GM18907 (cell line): ENCODE data around the gene DISP3.

Source experiments
- ATAC-seq: cut with Tn5 transposase; IDR thresholded peaks from one replicate; pipeline ENCODE4 v1.9.1; 2021; ENCODE audit warnings: mild to moderate bottlenecking, moderate library complexity; ENCODE audit not compliant: unreplicated experiment

The DISP3 gene

DNA sequence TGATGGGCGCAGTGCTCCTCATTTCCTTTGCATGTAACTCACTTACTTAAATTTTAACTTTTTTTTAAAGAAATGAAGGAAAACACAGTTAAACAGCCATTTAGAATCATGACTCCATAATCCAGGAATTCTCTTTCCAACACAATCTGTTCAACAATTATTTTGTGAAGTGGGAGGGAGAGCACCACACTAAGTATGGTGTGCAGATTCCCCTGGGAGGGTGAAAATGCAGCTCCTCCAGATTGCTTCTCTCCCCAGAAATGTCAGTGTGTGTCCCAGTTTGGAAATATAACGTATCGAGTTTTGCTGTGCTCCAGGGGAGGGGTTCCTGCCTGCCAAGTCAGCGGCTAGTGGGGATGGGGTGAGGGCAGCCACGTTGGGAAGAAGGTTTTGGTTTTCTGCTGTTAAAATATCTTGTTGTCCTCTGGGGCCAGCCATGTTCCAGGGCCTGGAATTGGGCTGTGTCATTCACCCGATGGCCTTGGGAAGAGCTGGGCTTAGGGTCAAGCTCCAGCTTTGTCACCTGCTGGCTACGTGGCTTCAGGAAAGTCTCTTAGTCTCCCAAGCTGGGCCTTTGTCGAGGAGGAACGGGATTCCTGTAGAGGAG, 17.3 kb upstream of the DISP3 start:
- no peak for ATAC-seq

DNA sequence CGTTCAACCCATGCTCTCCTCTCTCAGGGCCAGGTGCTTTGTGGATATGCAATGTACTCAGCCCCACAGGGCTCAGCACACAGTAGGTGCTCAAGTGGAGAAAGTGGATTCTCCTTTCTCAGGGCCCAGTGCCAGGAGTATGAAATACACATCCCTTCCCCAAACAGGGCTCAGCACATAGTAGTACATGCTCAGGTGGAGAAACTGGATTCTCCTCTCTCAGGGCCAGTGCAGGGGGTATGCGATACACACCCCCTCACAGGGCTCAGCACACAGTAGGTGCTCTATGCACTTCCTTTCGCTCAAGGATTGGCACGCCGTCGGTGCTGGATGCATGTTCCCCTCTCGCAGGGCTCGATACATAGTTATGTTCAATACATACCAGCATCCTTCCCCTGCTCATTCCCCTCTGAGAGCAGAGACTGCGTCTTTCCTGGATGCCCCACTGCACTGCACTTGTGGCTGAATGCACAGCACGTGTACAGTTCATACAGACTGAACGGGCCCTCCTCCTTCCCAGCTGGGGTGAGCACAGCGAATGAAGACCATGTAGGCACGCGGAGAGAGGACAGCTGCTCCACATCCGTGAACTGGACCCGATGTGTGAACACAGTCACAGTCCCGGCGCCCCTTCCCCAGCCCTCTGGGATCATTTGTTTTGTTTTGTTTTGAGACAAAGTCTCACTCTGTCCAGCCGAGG, 16.6 kb upstream of the DISP3 start:
- ATAC-seq = no peak

DNA sequence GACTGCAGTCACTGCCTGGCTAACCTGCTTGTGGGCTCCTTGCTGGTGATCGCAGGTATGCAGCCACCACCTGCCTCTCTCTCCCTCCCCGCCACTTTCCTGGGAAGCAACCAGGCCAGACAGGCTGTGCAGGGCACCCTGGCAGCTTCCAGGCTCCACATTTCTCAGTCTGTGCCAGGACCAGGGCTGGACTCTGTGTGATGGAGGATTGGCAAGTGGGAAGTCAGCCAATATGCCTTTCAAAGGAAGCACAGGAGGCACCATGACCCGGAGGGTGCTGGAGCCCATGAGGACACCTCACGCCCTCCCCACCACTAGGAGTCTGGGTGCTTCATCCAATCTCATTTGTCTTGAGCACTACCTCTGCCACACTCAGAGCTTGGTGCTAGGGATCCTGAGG, 15.8 kb upstream of the DISP3 start:
- no peak for ATAC-seq

DNA sequence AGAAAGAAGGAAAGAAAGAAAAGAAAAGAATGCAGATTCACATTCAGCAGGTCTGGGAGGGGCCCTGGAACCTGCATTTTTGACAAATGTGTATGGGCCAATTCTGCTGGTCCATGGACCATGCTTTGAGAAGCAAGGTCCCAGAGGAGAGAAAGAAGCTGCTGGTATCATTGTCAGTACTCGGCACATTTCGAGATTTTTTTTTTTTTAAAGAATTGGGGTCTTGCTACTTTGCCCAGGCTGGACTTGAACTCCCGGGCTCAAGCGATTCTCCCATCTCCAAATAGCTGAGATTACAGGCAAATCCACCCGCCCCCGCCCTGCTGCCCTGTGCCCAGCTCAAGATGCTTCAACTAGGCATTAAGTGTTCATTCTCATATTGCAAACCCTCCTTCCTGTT, 13.6 kb upstream of the DISP3 start:
- no peak for ATAC-seq

DNA sequence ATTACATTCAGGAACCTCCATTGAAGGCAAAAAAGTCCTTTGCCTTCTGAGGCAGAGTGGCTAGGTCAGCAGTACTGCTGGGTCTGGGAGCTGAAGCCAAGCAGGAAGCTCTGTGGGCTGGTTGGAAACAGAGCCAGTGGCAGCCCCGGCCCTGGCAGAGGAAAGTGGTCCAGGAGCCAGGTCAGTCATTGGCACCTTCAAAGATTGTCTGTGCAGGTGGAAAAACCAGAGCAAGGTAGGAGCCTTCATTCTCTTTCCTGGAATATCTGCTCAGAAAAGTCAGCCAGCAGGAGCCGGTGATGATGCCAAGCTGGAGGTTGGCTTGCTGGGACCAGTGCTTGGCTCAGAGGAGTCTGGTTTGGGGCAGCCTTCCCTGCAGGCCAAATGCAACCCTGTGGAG, 12.5 kb upstream of the DISP3 start:
- no peak for ATAC-seq

DNA sequence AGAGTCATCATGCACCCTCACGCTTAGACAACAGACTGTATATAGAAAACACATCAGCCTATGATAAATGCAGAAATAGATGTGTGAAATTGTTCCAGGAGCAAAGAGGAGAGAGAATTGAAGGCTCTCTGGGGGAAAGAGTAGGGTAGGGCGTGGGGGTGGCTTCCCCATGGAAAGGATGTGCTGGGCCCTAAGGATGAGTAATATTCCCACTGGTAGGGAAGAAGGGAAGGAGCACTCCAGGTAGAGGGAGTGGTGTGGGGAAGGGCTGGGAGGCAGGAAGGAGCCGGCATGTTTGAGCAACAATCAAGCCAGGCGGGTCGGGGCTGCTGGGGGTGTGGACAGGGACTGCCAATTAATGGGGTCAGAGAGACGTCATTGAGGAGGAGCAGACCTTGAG, 10.1 kb upstream of the DISP3 start:
- ATAC-seq = no peak

DNA sequence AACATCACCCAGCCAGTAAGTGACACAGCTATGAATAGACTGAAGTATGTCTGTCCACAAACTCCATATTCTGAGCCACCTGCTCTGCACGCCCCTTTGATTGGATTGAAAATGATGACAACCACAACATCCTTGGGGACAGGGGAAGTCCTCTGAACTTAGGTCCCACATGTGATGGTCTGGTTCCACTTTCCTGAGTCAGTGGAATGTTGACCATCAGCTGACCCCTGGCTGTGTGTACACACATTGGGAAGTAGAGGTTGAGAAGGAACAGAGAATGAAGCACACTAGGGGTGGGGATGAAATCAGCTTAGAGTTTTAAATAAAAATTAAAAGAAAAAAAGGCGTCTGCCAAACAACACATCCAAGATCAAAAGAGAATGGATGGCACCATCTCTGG, 8.0 kb upstream of the DISP3 start:
- no peak for ATAC-seq

DNA sequence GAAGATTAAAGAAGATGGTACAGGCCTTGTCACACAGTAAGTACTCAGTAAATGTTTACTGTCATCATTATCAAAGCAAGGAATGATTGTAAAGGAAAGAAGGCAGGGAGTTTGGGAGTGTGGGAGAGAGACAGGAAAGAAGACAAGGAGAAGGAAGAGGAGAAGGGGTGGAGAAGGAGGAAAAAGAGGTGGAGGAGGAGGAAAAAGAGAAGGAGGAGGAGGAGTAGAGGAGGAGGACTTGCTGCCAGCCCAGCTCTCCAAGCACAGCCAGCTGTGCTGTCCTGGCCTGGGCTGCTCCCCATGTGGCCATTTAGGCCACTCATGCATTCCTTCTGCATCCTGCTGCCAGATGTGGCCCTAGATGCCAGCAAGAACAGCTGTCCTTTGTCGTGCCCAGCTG, 7.5 kb upstream of the DISP3 start:
- no peak for ATAC-seq

DNA sequence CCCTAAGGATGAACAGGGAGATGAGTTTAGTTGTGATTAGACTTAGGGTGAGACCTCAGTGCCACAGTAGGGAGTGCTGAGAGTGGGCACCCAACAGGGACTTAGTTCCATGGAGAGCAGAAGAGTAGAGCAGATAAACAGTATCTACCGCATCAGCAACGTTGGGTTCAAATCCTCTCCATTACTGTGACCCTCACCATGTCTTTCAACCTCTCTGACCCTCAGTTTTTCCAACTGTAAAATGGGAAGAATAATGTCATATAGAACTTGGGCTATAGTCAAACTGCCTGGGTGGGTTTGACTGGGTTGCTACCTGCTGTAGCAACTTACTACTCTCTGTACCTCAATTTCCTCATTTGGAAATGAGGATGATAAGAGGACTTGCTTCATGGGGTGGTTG, 6.7 kb upstream of the DISP3 start:
- no peak for ATAC-seq

DNA sequence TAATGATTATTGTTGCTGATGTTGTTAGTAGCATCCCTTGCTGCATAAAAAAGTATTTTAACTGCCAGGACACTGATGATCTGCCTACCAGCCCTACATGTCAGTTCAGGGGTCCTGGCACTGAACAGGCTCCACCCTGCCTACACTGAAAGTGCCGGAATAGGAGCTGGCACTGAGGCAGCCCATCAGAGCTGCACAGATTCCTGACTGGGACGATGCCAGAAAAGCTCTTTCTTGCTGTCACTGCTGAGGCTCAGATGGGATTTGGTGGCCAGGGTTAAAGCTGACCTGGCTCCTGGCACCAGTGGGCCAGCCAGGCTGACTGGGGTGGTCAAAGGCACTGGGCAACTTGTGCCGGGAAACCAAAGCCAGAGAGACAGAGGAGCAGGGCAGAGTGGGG, 6.2 kb upstream of the DISP3 start:
- ATAC-seq = no peak

DNA sequence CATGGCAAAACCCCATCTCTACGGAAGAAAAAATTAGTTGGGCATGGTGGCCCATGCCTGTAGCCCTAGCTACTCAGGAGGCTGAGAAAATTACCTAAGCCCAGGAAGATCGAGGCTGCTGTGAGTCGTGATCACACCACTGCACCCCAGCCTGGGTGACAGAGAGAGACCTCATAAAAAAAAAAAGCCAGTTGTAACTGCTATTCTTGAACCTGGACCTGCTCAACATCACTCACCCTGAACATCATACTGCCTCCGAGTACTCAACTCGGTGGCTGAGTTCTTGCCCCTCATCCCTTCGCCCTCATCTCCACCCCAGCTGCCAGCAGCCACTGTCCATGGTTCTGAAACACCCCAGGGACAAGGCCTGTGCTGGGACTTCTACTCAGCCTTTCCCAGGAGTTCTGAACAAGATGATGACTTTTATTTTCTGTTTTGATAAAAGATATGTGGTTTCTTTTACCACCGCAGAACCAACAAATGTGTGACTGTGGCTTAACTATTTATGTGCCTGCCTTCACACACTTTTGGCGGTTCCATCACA, 5.4 kb upstream of the DISP3 start:
- ATAC-seq = no peak

DNA sequence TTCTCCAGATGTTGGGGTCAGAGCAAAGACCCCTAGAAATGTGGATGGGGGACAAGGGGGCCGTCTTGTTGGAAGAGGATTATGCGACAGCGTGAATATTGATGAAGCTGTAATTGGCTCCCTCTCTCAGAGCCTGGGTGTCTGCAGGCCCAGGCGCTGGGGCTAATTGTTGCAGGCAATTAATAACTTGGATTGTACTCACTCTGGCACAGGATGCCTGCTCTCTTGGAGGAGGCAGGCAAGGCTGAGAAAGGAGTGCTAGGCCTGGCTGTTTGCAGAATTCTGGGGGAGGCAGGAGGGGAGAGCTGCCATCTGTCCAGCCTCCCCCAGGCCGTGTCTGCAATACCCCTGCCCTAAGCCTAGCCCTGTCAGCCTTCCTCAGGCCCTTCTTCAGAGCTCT, 4.1 kb upstream of the DISP3 start:
- ATAC-seq = no peak

DNA sequence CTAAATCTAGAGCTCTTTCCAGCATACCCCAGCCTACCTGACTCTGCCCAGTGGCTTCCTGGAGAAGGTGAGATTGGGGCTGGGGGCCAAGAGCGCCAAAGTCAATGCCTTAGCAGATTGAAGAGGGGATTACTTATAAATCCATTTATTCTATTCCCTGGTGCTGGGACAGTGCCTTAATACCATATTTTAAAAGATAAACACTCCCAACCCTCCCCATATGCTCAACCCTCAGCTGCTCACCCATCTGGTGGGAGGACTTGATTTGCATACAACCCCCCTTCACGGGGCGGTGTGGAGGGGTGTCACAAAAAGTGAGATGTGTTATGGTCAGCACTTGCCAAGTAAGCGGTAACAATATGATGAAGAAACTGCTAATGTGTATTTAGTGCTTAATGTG, 3.2 kb upstream of the DISP3 start:
- no peak for ATAC-seq

DNA sequence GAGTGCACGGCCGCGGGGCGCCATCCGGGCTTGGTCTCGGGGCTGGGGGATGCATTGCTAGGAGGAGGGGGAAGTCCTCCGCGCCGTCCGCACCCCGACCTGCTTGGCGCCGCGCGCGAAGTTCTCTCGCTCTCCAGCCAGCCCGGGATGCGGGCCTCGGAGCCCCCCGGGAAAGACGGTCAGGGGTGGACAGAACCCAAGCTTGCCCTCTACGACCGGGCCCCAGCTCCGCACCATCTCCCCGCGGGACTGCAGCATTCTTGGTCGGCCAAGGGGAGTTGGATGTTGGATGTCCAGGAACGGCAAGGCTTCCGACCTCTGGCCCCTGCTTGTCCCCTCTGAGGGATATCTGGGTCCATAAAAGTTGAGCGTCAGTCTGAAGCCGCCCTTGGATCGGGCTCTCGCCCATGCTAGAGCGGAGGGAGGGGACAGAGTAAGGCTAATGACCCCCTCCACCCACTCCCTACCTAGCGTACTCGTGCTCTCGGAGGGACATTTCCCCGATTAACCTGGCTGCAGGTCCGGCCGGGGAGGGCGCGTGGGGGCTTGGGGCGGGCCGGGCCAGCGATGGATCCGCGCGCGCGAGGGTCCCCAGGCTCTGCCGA, 522 bp downstream of the DISP3 start:
- no peak for ATAC-seq

DNA sequence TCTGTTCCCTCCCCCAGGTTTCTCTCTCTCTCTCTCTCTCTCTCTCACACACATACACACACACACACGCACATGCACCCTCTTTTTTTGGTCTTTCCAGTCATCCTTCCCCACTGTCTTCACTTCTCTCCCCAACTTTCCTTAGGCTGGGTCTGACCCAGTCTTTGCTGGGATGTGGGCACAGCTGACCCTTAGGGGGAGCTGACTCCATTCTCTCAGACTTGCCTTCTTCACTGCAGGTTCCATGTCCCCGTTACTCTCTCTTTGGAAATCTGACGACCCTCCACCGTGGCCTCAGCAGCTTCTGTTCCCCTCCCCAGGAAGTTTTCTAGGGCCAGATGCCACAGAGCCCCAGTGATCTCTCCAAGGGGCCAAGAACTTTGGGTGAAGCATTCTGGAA, 2.1 kb downstream of the DISP3 start:
- ATAC-seq = no peak

DNA sequence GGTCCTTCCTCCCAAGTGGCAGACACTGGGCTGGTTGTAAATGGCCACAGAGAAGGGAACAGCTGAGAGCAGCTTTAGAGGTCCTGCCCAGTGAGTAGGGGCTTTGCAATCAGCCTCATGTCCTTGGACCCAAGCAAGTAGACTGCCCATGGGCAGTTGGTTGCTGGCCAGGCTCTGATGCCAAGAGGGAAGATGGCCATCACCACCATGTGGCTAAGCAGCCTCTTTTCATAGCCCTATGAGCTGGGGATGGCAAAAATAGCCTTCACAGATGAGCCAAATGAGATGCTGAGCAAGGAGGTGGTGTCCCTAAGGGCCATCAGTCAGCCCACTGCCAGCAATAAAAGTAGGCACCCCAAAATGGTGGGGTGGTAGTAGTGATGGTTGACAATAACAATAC, 3.2 kb downstream of the DISP3 start:
- ATAC-seq = no peak

DNA sequence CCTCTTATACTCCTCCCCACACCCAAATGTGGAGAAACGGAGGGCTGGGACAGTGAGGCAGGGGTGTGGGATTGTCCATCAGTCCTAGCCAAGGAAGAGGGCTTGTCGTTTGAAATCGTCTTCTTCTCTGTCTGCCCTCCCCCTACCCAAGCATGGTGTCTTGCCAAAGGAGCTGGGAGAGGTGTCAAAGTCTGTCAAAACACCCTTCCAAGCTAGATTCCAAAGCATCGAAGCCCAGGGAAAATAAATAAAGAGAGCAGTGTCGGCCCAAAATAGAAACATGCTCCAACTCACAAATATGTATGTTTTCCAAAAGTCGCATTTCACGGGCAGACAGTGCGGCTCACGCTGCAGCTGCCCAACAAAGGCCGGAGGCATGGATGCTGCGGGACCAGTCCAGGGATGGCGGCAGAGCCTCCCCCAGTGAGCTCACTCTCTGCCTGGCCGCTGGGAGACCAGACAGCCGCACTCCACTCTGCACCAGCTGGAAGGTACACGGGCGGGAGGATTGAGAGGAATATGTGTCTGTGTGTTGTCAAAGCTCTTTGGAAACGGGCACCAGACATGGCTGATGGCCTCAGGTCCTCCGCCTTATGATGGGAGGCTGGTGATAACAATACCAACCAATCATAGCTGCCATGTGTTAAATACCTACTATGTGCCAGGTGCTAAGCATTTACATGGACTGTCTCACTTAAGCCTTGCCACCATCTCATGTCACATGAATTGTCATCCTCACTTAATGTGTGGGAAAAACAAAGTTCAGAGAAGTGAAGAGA, 3.9 kb downstream of the DISP3 start:
- ATAC-seq = no peak

DNA sequence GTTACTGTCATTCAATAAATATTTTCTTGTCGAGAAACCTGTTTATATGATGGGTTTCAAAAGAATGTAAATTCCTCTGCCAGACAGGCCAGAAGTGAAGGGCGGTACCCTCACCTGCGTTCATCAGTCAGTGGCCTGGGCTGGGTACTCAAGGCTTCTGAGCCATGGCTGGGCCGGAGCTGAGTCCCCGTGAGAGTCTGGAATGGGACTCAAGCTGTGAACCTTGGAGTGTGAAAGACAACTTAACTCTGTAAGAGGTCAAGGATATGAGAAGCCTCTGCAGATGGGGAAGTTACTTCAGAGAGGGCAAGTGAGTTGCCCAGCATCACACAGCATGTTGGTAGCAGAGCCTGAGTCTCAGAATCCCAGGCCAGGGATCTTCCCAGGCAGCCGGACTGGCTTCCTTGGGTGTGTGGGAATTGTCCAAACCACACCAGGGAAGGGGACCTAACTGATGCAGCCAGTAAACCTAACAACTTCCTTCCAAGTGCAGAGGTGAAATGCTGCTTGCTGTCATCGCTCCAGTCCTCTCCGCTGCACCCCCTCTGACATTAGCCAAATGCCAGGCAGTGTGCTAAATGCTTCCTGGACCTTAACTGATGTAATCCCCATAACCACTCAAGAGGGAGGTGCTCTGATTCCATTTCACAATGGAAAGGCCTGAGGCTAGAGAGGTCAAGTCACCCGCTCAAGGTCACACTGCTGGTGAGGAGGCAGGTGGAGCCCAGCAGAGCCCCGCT, 4.8 kb downstream of the DISP3 start:
- ATAC-seq = no peak

DNA sequence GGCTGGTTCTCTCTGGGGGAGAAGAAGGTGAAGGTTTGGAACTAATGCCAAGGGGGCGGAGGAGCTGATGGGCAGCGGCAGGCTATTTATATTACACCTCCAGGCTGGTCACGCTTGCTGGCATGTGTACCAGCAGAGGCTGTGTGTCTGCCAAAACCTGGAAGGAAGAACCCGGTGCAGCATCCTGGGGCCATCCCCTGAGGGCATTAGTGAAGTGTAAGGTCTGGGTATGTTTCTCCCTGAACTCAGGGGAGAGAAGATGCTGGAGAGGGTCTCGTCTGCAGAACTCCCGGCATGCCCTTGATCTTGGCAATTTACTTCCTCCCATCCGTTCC, 5.3 kb downstream of the DISP3 start:
- no peak for ATAC-seq

DNA sequence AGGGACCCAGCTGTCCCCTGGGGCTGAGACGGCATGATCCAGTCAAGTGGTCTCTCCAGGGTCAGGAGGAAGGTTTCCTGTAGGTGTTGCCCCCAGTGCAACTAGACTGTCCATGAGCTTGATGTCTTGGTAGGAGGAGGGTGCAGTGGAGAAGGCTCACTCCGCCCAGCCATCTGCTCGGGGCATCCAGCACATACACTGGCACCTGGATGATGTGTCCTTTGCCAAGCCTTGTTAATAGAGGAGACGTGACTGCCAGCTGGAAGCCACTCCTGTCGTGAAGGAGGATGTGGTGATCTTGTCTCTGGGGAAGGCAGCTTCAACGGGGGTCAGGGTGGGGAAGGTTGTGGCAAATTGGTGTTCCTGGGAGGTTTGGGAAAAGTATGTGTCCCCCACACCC, 6.2 kb downstream of the DISP3 start:
- ATAC-seq = no peak
